ENCODE results near the gene GRIN2A.
A peak's percentile ranks its signal among the peaks of the same experiment; 100 is the strongest.

The GRIN2A gene

DNA sequence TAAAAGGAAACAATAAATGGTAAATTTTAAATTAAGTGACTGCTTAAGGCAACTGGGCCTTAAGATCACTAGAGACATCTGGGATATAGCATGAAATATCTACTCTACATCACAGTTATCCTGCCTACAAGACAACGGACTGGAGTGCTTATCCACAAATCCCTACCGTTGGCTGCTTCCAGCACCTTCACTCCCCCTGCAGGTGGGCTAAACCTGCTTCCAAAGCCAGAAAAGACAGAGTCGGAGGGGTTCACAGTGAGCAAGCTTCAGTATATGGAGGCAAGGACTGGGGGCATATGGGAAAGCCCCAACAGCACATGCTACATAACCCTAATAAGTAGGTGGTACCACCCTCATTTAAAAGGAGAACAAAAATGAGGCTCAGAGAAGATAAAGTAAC lies 45.3 kb downstream of the GRIN2A start:
- no peaks in the 10 kb centered on the region for H3K9me3 ChIP-seq (ENCODE audit: insufficient read depth, low read length)
- H3K27me3 ChIP-seq (ENCODE audit: insufficient read depth, insufficient read length) = no peaks in the 10 kb centered on the region
- H3K36me3 ChIP-seq (ENCODE audit: insufficient read depth, insufficient read length, low read length) = no peaks in the 10 kb centered on the region
- H3K4me3 ChIP-seq (ENCODE audit: insufficient read length, low read depth) = no peak overlapping the region
- peak; percentile 9 for DNase-seq (ENCODE audit: low read depth, low spot score)
- no peaks in the 10 kb centered on the region for H3K4me1 ChIP-seq (ENCODE audit: insufficient read depth, insufficient read length)
- TF ChIP-seq YY1 (IDR thresholded peaks at IDR 0.05; ENCODE audit: insufficient read depth, insufficient read length) = no peak
- no peak for TF ChIP-seq SUZ12 (IDR thresholded peaks at IDR 0.05; ENCODE audit: extremely low read depth, insufficient read depth, insufficient read length)
- no peak for TF ChIP-seq ZNF274 (IDR thresholded peaks at IDR 0.05; ENCODE audit: low read depth, low read length)
- H3K9ac ChIP-seq (ENCODE audit: insufficient read length, low read depth) = no peak overlapping the region

DNA sequence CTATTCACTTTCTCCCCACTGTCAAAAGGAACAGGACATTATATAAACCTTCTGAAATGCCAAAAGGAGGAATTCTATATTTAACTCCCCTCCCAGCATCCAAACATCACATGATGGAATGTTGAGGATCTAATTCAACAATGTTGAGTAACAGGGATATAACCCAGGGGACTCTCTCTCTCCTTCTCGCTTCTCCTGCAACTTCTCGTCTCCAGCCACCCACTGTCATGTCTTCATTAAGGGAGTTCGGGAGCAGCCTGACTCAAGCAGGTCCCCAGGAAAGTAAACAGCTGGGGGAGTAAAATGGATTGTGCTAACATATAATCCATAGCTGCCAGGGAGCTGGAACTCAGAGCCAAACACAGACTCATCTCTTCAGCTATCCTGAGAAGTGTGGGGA lies 51.7 kb downstream of the GRIN2A start:
- Histone ChIP-seq H3K4me1 (ENCODE audit: insufficient read depth, insufficient read length) (no peaks in the 10 kb centered on the region), H3K9ac (ENCODE audit: insufficient read length, low read depth) (no peak overlapping the region), H3K36me3 (ENCODE audit: insufficient read depth, insufficient read length, low read length) (no peaks in the 10 kb centered on the region), H3K27me3 (ENCODE audit: insufficient read depth, insufficient read length) (no peaks in the 10 kb centered on the region), H3K9me3 (ENCODE audit: insufficient read depth, low read length) (no peaks in the 10 kb centered on the region), H3K4me3 (ENCODE audit: insufficient read length, low read depth) (no peak overlapping the region)
- no peak for TF ChIP-seq SUZ12 (IDR thresholded peaks at IDR 0.05; ENCODE audit: extremely low read depth, insufficient read depth, insufficient read length)
- TF ChIP-seq YY1 (IDR thresholded peaks at IDR 0.05; ENCODE audit: insufficient read depth, insufficient read length) = no peak
- no peak for DNase-seq (ENCODE audit: low read depth, low spot score)

DNA sequence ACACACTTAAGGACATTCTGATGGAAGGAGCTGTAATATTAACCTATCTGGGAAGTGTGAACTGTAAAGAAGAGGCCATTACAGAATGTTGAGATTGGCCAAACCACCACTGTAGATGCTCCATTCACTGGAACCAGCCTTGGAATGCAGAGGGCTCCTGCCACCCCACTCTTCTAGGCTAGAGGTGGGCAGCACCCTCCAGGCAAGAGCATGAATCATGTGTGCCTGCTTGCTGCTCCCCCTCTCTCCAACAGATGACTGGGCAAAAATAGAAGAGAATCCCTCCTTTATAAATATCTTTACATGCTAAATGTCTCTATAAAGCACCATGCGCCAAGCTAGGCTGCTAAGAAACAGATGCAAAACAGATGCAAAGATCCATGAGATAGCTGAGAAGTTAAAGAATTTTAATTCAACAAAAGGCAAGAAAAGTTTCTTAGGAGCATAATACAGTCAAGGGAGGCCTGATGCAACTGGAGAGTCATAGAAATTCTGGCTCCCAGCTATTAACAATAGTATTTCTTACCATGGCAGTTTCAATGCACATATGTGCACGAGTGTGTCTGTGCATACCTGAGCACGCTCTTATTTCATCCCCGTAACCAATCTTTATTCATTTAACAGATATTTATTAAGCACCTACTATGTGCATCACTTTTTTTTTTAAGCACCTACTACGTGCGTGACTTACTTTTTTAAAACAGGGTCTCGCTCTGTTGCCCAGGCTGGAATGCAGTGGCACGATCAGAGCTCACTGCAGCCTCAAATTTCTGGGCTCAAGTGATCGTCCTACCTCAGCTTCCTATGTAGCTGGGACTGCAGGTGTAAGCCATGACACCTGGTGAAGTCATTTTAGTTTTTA lies 53.6 kb downstream of the GRIN2A start:
- Histone ChIP-seq H3K9me3 (ENCODE audit: insufficient read depth, low read length) (no peaks in the 10 kb centered on the region), H3K4me3 (ENCODE audit: insufficient read length, low read depth) (no peak overlapping the region), H3K27me3 (ENCODE audit: insufficient read depth, insufficient read length) (no peaks in the 10 kb centered on the region), H3K36me3 (ENCODE audit: insufficient read depth, insufficient read length, low read length) (no peaks in the 10 kb centered on the region), H3K9ac (ENCODE audit: insufficient read length, low read depth) (no peak overlapping the region), H3K4me1 (ENCODE audit: insufficient read depth, insufficient read length) (no peaks in the 10 kb centered on the region)
- TF ChIP-seq ZNF274 (IDR thresholded peaks at IDR 0.05; ENCODE audit: low read depth, low read length) = no peak
- TF ChIP-seq SUZ12 (IDR thresholded peaks at IDR 0.05; ENCODE audit: extremely low read depth, insufficient read depth, insufficient read length) = no peak
- no peak for TF ChIP-seq YY1 (IDR thresholded peaks at IDR 0.05; ENCODE audit: insufficient read depth, insufficient read length)
- no peak for DNase-seq (ENCODE audit: low read depth, low spot score)

DNA sequence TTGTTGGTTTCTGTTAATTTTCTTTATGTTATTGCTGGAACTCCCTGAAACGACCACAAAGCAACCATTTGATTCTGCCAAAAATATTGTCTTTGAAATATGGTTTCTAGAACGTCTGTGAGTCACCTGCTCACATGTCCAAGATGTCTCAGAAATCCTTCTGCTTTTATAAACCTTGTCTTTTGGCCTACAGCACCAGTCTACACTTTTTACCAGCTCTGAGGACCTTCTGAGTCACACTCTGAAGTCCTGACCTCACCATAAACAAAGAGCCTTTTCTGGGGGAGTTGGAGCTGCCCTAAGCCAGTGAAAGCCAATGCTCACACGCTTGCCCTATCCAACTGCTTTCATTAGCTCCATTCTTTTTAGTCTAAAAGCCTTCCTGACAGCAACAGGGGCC lies 55.5 kb downstream of the GRIN2A start:
- Histone ChIP-seq H3K36me3 (ENCODE audit: insufficient read depth, insufficient read length, low read length) (no peaks in the 10 kb centered on the region), H3K9me3 (ENCODE audit: insufficient read depth, low read length) (no peaks in the 10 kb centered on the region), H3K9ac (ENCODE audit: insufficient read length, low read depth) (no peak overlapping the region), H3K4me3 (ENCODE audit: insufficient read length, low read depth) (no peak overlapping the region), H3K4me1 (ENCODE audit: insufficient read depth, insufficient read length) (no peaks in the 10 kb centered on the region), H3K27me3 (ENCODE audit: insufficient read depth, insufficient read length) (no peaks in the 10 kb centered on the region)
- DNase-seq (ENCODE audit: low read depth, low spot score) = no peak
- TF ChIP-seq YY1 (IDR thresholded peaks at IDR 0.05; ENCODE audit: insufficient read depth, insufficient read length) (no peak), ZNF274 (IDR thresholded peaks at IDR 0.05; ENCODE audit: low read depth, low read length) (no peak), SUZ12 (IDR thresholded peaks at IDR 0.05; ENCODE audit: extremely low read depth, insufficient read depth, insufficient read length) (no peak)

DNA sequence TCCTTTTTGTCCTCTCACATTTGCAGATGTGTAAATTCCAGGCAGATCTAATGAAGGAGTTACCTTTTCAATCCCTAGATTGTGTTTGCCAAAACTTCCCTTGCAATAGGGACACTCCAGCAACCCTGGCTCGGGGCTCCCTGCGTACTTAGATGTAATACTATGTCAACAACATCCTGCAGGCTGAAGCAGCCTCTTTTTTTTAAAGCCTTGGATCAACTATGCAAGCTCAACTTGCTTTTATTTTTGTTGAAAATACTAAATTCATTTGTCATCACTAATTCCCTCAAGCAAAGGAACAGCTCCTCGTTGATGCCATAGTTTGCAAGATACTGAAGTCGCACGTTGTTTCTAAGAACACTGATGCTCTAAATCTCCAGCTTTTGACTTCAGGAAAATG lies 59.1 kb downstream of the GRIN2A start:
- TF ChIP-seq SUZ12 (IDR thresholded peaks at IDR 0.05; ENCODE audit: extremely low read depth, insufficient read depth, insufficient read length) = no peak
- no peak for TF ChIP-seq ZNF274 (IDR thresholded peaks at IDR 0.05; ENCODE audit: low read depth, low read length)
- TF ChIP-seq YY1 (IDR thresholded peaks at IDR 0.05; ENCODE audit: insufficient read depth, insufficient read length) = no peak
- Histone ChIP-seq H3K4me1 (ENCODE audit: insufficient read depth, insufficient read length) (no peaks in the 10 kb centered on the region), H3K27me3 (ENCODE audit: insufficient read depth, insufficient read length) (no peaks in the 10 kb centered on the region), H3K36me3 (ENCODE audit: insufficient read depth, insufficient read length, low read length) (no peaks in the 10 kb centered on the region), H3K9ac (ENCODE audit: insufficient read length, low read depth) (no peak overlapping the region), H3K4me3 (ENCODE audit: insufficient read length, low read depth) (no peak overlapping the region), H3K9me3 (ENCODE audit: insufficient read depth, low read length) (no peaks in the 10 kb centered on the region)
- DNase-seq (ENCODE audit: low read depth, low spot score) = no peak

DNA sequence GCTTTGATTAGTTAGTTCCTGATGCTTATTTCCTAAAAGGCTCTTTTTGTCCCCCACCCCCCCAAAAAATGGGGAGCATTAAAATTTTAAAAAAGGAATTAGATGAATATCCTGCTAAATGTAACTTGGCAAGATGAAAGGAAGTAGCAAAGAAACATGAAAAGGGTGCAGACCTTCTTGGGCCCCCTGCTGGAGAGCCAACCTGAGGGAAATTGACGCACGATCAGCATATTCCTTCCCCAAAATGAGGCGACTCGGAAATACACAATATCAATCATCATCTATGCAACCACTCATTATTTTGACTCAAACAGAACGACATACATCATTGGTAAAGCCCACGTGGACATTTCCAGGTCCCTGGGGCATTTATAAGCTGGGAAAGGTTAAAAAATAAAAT lies 59.7 kb downstream of the GRIN2A start:
- Histone ChIP-seq H3K9me3 (ENCODE audit: insufficient read depth, low read length) (no peaks in the 10 kb centered on the region), H3K36me3 (ENCODE audit: insufficient read depth, insufficient read length, low read length) (no peaks in the 10 kb centered on the region), H3K27me3 (ENCODE audit: insufficient read depth, insufficient read length) (no peaks in the 10 kb centered on the region), H3K4me3 (ENCODE audit: insufficient read length, low read depth) (no peak overlapping the region), H3K9ac (ENCODE audit: insufficient read length, low read depth) (no peak overlapping the region), H3K4me1 (ENCODE audit: insufficient read depth, insufficient read length) (no peaks in the 10 kb centered on the region)
- TF ChIP-seq SUZ12 (IDR thresholded peaks at IDR 0.05; ENCODE audit: extremely low read depth, insufficient read depth, insufficient read length) (no peak), YY1 (IDR thresholded peaks at IDR 0.05; ENCODE audit: insufficient read depth, insufficient read length) (no peak), ZNF274 (IDR thresholded peaks at IDR 0.05; ENCODE audit: low read depth, low read length) (no peak)
- peak; percentile 15 for DNase-seq (ENCODE audit: low read depth, low spot score)

DNA sequence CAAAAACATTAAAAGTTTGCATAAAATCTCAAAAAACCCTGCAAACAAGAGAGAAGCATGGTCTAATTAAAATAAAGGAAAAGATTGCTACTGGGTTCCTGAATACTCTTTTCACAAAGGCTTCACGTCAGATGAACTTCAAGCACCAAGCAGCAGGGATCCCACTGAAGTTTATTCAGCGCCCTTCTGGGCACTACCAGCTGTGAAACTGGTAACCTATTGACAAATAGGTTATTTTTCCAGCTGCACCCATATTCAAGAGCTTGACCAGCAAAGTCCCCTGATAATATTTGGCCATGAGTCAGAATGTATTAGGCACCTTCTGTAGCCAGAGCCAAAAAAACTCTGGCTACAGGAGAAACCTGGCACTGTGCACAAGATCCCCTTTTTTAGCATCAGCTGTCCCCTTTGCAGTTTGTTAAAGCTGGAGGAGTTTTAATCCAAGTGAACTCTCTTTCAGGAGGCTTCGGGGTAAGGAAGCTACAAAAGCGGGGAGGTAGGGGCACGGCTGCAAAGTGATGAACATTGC lies 60.3 kb downstream of the GRIN2A start:
- H3K27me3 ChIP-seq (ENCODE audit: insufficient read depth, insufficient read length) = no peaks in the 10 kb centered on the region
- no peaks in the 10 kb centered on the region for H3K36me3 ChIP-seq (ENCODE audit: insufficient read depth, insufficient read length, low read length)
- H3K9ac ChIP-seq (ENCODE audit: insufficient read length, low read depth) = no peak overlapping the region
- DNase-seq (ENCODE audit: low read depth, low spot score) = no peak
- TF ChIP-seq YY1 (IDR thresholded peaks at IDR 0.05; ENCODE audit: insufficient read depth, insufficient read length) = no peak
- no peak for TF ChIP-seq ZNF274 (IDR thresholded peaks at IDR 0.05; ENCODE audit: low read depth, low read length)
- TF ChIP-seq SUZ12 (IDR thresholded peaks at IDR 0.05; ENCODE audit: extremely low read depth, insufficient read depth, insufficient read length) = no peak
- no peaks in the 10 kb centered on the region for H3K9me3 ChIP-seq (ENCODE audit: insufficient read depth, low read length)
- no peaks in the 10 kb centered on the region for H3K4me1 ChIP-seq (ENCODE audit: insufficient read depth, insufficient read length)
- no peak overlapping the region for H3K4me3 ChIP-seq (ENCODE audit: insufficient read length, low read depth)

All from NT2/D1 (cell line).